Measurements from ENCODE around the gene PATE2. TPM values are rescaled to one million over a fixed set of nuclear protein-coding genes. Genes with fewer than 3 reads are reported as not detected.

Gene PATE2
- total RNA-seq, 4 donors from 2014 or later = not detected

- no peak for DNase-seq (ENCODE audit: low spot score in 2 of 2)
- Histone ChIP-seq H3K4me3 (no peak overlapping the region), H3K27me3 (no peaks in the 10 kb centered on the region), H3K9me3 (no peaks in the 10 kb centered on the region), H3K27ac (no peak overlapping the region), H3K36me3 (no peaks in the 10 kb centered on the region), H3K4me1 (no peaks in the 10 kb centered on the region)
- 83% methylated on average over 2 of the region's 2 CpGs for WGBS
- TF ChIP-seq POLR2AphosphoS5 (IDR thresholded peaks at IDR 0.05) = no peak
- no peak for TF ChIP-seq EP300 (IDR thresholded peaks at IDR 0.05)
- TF ChIP-seq POLR2A (IDR thresholded peaks at IDR 0.05) = no peak
Observed at GRCh38 chr11:125770583-125770982, 8.0 kb downstream of the PATE2 start.

GRCh38 chr11:125768336-125769046, 10.1 kb downstream of the PATE2 start:
- Histone ChIP-seq H3K9me3 (no peaks in the 10 kb centered on the region), H3K27me3 (no peaks in the 10 kb centered on the region), H3K27ac (no peak overlapping the region), H3K4me1 (no peaks in the 10 kb centered on the region), H3K36me3 (no peaks in the 10 kb centered on the region), H3K4me3 (no peak overlapping the region)
- TF ChIP-seq POLR2A (IDR thresholded peaks at IDR 0.05) (no peak), POLR2AphosphoS5 (IDR thresholded peaks at IDR 0.05) (no peak), EP300 (IDR thresholded peaks at IDR 0.05) (no peak)
- WGBS = 34% methylated on average over 10 of the region's 10 CpGs
- DNase-seq (ENCODE audit: low spot score in 2 of 2) = no peak

DNA sequence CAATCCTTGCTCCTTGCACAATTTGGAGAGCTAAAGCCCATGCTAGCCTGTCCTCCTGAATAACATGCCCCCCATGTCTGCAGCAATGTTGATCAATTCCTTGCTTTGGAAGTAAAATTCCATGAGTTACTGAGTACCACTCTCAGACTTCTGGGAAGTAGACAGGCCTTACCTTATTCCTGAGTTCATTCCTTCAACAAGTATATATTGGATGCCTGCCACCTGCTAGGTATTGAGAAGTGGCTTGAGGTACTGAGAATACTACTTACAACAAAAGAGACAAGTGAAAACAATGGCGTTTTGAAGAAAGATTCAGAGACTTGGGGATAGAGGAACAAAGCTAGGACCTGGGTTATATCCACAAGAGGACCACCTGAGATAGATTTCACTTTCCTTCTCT, 12.4 kb downstream of the PATE2 start:
- DNase-seq (ENCODE audit: low spot score in 2 of 2) = no peak
- Histone ChIP-seq H3K9me3 (no peaks in the 10 kb centered on the region), H3K36me3 (no peaks in the 10 kb centered on the region), H3K4me3 (no peak overlapping the region), H3K4me1 (no peaks in the 10 kb centered on the region), H3K27ac (no peak overlapping the region), H3K27me3 (no peaks in the 10 kb centered on the region)
- TF ChIP-seq POLR2AphosphoS5 (IDR thresholded peaks at IDR 0.05) = no peak
- WGBS = 83% methylated on average over 1 of the region's 1 CpG

DNA sequence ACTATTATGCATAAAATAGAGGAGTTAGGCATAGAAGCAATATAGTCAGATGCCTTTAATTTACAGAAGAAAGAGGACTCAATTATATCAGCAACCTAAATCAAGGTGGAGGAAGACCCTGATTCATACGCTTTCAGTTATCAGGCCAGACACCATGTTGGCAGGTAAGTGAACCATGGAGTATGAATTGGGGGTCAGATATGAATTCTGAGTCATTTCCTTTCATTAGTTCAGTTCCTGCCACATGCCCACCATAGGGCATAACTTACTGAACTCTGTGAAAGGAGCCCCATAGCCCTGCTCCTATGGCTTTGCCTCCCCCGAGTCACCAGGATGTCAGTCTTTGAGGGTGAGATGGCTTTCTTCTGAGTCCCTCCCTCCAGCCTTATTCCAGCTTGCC, 15.1 kb downstream of the PATE2 start:
- no peaks in the 10 kb centered on the region for H3K36me3 ChIP-seq
- 95% methylated on average over 2 of the region's 2 CpGs for WGBS
- H3K4me1 ChIP-seq = no peaks in the 10 kb centered on the region
- no peaks in the 10 kb centered on the region for H3K27me3 ChIP-seq
- H3K9me3 ChIP-seq = no peaks in the 10 kb centered on the region
- DNase-seq (ENCODE audit: low spot score in 2 of 2) = no peak
- TF ChIP-seq POLR2AphosphoS5 (IDR thresholded peaks at IDR 0.05) = no peak
- TF ChIP-seq, protein P1, sequence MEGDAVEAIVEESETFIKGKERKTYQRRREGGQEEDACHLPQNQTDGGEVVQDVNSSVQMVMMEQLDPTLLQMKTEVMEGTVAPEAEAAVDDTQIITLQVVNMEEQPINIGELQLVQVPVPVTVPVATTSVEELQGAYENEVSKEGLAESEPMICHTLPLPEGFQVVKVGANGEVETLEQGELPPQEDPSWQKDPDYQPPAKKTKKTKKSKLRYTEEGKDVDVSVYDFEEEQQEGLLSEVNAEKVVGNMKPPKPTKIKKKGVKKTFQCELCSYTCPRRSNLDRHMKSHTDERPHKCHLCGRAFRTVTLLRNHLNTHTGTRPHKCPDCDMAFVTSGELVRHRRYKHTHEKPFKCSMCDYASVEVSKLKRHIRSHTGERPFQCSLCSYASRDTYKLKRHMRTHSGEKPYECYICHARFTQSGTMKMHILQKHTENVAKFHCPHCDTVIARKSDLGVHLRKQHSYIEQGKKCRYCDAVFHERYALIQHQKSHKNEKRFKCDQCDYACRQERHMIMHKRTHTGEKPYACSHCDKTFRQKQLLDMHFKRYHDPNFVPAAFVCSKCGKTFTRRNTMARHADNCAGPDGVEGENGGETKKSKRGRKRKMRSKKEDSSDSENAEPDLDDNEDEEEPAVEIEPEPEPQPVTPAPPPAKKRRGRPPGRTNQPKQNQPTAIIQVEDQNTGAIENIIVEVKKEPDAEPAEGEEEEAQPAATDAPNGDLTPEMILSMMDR (IDR thresholded peaks at IDR 0.05) = no peak
- no peak for TF ChIP-seq EP300 (IDR thresholded peaks at IDR 0.05)
- TF ChIP-seq POLR2A (IDR thresholded peaks at IDR 0.05) = no peak
- no peak overlapping the region for H3K4me3 ChIP-seq
- no peak overlapping the region for H3K27ac ChIP-seq

- Histone ChIP-seq H3K4me3 (no peak overlapping the region), H3K27me3 (no peaks in the 10 kb centered on the region), H3K9me3 (no peaks in the 10 kb centered on the region), H3K36me3 (no peaks in the 10 kb centered on the region), H3K4me1 (no peaks in the 10 kb centered on the region), H3K27ac (no peak overlapping the region)
- WGBS = 74% methylated on average over 1 of the region's 1 CpG
- TF ChIP-seq EP300 (IDR thresholded peaks at IDR 0.05) = no peak
- DNase-seq (ENCODE audit: low spot score in 2 of 2) = no peak
Observed at GRCh38 chr11:125762445-125762844, 16.2 kb downstream of the PATE2 start.

DNA sequence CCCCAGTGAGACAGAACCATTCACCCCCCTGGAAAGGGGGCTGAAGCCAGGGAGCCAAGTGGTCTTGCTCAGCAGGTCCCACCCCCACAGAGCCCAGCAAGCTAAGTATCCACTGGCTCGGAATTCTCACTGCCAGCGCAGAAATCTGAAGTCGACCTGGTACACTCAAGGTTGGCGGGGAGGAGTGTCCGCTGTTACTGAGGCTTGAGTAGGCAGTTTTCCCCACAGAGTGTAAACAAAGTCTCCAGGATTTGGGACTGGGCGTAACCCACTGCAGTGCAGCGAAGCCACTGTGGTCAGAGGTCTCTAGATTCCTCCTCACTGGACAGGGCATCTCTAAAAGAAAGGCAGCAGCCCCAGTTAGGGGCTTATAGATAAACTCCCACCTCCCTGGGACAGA, 22.6 kb downstream of the PATE2 start:
- Histone ChIP-seq H3K27ac (no peak overlapping the region), H3K4me1 (no peaks in the 10 kb centered on the region), H3K9me3 (no peaks in the 10 kb centered on the region), H3K36me3 (no peaks in the 10 kb centered on the region), H3K27me3 (peaks cover 7% of the 10 kb centered on the region), H3K4me3 (no peak overlapping the region)
- TF ChIP-seq, protein P1 (IDR thresholded peaks at IDR 0.05) = no peak
- TF ChIP-seq EP300 (IDR thresholded peaks at IDR 0.05) (no peak), POLR2A (IDR thresholded peaks at IDR 0.05) (no peak), POLR2AphosphoS5 (IDR thresholded peaks at IDR 0.05) (no peak)
- DNase-seq (ENCODE audit: low spot score in 2 of 2) = no peak
- 82% methylated on average over 5 of the region's 7 CpGs for WGBS

DNA sequence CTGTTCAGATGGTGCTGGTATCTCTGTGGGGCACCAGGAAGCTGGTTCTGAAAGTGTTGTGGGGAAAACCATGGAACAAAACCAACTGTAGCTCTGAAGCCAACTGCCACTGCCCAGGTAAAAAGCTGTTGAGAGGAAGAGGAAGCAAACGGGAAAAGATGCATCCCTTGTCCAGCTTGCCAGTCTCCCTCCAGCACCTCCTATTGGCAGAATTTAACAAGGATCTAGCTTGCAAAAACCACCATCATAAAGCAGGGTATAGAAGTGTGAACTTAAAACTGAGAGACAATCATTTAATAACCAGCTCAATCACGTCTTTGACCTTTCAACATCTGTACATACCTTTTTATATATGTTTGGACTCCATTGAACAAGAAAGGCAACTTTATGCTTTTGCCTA, 28.0 kb downstream of the PATE2 start:
- TF ChIP-seq, protein P1 (IDR thresholded peaks at IDR 0.05) = no peak
- TF ChIP-seq EP300 (IDR thresholded peaks at IDR 0.05) (no peak), POLR2AphosphoS5 (IDR thresholded peaks at IDR 0.05) (no peak), POLR2A (IDR thresholded peaks at IDR 0.05) (no peak)
- DNase-seq (ENCODE audit: low spot score in 2 of 2) = no peak
- Histone ChIP-seq H3K4me1 (no peaks in the 10 kb centered on the region), H3K9me3 (no peaks in the 10 kb centered on the region), H3K27ac (no peak overlapping the region), H3K36me3 (no peaks in the 10 kb centered on the region), H3K4me3 (no peak overlapping the region), H3K27me3 (peaks cover 3% of the 10 kb centered on the region)
- 49% methylated on average over 2 of the region's 2 CpGs for WGBS

Data from suprapubic skin (tissue), 4 donors.